ENCODE measurements around the gene NME7.
"Not testable (repeated sequence)": the region's sequence is repeated elsewhere in the genome, so short reads cannot be mapped to it uniquely, and the experiment has no call there.

The NME7 gene

DNA sequence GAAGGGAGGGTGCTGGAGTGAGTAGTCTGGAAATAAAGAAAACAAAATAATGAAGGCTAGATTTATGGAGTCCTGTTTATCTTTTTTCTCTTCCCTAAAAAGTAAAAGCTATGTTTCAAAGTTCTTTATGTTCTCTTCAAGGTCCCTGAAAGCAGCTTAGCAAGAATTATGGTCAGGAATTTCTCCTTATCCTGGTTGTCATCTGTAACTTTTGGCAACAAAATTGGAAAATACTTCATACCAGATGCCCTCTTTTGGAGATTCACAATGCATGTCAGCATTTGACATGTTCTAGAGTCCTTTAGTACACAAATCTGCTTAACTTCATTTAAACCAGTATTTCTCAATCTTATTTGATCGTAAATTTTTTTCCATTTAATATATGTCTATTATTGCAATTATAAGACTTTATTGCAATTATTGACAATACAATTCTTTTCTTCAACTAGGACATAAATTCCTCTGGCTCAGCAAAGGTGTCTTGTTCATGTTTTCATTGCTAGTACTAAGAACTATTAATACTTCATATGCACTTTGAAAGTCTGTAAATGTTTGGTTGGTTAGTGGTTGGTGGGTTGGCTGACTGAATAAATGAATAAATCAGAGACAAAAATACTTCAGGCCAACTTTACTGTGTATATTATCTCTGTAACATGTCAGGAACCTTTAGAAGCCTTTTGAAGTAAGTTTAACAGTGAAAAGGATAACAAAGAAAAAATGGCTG is 159.6 kb downstream of the NME7 start:
- no peak for DNase-seq

DNA sequence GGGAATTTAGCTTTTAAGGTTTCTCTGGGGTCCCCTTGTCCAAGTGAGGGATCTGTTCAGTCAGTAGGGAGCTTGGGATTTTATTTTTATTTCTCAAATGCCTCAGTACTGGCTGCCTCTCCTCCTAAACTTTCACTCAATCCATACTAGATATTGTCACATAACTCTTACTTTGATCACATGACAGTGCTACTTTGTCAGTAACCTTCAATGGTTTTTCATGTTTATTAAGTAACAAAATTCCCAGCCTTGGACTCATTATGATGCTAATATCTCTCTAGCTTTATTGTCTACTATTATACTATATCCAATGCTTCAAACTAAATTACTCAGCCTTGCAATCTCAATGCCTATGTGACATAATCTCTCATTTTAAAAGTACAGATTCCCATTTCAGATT is 163.4 kb downstream of the NME7 start:
- no peak for DNase-seq

DNA sequence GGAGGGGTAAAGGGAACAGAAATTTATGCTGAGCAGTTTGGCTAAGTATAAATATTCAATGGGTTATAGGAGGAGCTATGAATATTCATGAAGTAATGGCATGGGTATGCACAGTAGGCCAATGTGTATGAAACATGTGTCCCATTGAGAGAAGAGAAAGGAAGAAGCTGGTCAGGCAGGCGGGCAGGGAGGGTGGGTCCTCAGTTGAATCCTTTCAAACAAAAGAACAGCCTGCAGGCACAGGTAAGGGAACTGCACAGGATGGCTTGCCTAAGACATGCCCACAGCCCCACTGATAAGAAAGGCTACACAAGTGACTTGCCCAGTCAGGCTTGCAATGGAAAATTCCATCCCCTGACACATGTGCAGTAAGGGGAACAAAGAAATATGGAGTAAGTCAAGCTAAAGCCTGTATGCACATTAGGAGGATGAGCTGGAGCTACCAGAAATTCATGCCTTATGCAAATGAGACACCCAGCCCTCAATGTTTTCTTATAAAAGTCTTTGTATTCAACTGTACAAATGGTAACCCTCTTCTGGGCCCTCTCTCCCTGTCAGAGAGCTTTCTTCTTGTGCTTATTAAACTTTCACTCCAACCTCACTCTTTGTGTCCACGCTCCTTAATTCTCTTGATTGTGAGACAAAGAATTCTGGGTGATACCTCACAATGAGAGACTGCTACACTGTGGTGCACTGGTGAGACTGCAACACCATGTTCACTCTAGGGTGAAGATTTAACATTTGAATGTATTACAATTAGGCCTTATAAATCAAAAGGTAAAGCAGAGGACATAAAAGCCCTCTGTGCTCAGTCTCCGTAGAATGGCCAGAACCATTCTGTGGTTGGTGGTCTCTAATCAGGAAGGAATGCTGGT is 164.6 kb downstream of the NME7 start:
- DNase-seq = no peak

GRCh38 chr1:169201084-169201619 is 166.4 kb downstream of the NME7 start:
- DNase-seq = no peak

- no peak for DNase-seq
Measured at GRCh38 chr1:169200319-169200718, 167.3 kb downstream of the NME7 start.

GRCh38 chr1:169196581-169196980 is 171.0 kb downstream of the NME7 start:
- no peak for DNase-seq

DNA sequence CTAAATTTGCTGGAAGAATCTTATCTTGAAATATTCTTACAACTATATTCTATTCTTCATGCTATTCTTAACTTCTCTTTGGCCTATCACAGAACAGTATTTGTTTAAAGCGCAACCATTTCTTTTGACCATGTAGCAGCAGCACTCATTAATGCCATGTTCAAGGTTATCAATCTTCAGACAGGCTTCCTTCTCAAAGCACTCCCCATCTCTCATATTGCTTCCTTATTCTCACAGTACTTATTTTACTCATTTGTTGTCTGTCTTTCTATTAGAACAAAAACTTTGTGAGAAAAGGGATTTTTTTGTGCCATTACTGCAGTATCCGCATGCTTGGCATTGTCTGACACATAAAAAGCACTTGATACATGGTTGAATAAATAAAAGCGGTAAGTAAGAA is 171.4 kb downstream of the NME7 start:
- no peak for DNase-seq

DNA sequence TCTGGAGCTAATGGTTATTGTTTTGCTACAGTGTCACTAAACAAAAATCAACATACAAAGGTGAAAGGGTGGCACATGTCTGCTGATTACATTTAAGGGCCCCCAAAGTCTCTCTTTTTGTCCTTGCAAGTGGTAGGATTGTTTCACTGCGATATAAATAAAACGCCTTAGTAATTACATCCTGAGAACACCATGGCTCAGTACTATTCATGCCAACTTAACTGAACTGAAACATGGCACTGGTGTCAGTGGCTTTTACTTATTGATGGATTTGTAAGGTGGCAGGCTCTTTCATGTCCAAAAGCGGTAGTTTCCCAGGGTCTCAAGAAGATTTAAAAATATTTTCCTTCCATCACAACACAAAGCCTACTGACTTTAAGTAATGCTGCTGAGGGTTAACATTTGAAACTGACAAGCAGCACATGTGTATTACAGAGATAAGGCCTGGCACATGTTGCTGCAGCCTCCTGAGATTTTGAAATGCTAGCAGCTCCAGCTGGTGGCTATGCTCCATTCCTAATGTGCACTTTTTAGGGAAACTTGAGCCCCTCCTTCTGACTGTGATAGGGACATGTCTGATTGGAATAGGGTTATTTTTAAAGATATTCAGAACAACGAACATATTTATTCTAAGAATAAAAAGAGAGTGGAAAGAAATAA is 174.3 kb downstream of the NME7 start:
- no peak for DNase-seq

GRCh38 chr1:169186106-169186505 is 181.5 kb downstream of the NME7 start:
- no peak for DNase-seq

GRCh38 chr1:169184812-169185211 is 182.8 kb downstream of the NME7 start:
- DNase-seq = no peak

DNA sequence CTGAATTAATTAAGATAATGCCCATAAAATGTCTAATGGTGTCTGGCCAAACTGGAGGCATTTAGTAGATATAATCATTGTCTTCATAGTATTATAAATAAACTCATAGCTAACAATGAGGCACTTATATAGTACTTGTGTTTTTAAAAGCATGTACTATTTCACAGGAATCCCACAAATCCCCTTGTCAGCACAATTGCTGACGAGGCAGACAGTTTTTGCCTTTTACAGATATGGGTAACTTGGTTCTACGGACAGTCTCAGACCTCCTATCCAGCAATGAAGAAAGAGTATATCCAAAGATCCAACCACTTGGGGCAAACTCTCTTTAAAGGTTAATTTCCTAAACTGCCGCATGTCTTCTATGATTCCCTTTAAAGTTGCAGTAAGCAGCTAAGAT is 187.4 kb downstream of the NME7 start:
- DNase-seq = no peak

DNA sequence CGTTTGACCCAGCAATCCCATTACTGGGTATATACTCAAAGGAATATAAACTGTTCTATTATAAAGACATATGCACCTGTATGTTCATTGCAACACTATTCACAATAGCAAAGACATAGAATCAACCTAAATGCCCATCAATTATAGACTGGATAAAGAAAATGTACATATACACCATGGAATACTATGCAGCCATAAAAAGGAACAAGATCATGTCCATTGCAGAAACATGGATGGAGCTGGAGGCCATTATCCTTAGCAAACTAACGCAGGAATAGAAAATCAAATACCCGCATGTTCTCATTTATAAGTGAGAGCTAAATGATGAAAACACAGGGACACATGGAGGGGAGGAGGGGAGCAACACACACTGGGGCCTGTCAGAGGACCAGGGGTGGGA is 188.2 kb downstream of the NME7 start:
- DNase-seq = not testable (repeated sequence)

DNA sequence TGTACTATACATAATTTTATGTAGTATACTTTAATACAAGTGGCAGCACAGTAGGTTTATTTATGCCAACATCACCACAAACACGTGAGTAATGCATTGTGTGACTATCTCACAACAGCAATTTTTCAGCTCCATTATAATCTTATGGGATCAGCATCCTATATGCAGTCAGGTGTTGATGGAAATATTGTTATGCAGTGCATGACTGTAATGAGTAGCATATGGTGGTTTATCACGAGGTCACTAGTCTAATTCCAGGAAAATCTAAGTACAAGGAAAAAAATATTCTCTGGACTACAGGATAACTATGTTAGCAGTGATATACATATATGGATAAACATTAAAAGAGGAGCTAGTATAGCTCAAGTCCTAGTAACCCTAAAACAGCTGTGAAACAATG is 192.1 kb downstream of the NME7 start:
- DNase-seq = no peak

- no peak for DNase-seq
Measured at GRCh38 chr1:169163059-169163458, 204.5 kb downstream of the NME7 start.

GRCh38 chr1:169161496-169162194 is 206.0 kb downstream of the NME7 start:
- no peak for DNase-seq

DNA sequence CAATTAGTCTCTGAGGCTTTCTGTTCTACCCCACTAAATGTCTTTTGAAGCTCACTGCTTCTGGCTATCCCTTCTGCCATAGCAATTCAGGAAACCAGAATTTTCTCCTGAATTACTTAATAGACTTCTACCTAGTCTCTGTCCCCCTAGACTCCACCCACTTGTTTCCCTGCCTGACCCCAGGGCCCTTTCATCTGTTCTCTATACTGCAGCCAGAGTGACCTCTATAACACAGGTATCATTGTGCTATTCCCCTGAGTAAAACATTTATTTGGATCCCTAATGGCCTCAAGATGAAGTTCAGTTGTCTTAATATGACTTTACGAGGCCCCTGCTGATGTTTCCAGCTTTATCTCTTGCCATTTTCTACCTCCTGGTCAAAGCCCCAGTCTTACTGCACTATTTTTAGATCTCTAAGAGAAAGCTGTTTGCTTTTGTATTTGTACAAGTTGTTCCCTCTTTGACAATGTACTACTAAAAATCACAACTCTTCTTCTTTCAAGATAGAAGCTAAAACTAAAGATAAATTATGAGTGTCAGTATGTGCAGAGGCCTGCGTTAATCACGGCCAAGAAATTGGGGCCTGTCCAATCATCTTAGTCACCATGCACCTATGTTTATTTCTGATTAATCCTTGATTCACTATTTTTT is 206.6 kb downstream of the NME7 start:
- DNase-seq = no peak

GRCh38 chr1:169156580-169156979 is 211.0 kb downstream of the NME7 start:
- no peak for DNase-seq

- DNase-seq = no peak
Measured at GRCh38 chr1:169155675-169156074, 211.9 kb downstream of the NME7 start.

DNA sequence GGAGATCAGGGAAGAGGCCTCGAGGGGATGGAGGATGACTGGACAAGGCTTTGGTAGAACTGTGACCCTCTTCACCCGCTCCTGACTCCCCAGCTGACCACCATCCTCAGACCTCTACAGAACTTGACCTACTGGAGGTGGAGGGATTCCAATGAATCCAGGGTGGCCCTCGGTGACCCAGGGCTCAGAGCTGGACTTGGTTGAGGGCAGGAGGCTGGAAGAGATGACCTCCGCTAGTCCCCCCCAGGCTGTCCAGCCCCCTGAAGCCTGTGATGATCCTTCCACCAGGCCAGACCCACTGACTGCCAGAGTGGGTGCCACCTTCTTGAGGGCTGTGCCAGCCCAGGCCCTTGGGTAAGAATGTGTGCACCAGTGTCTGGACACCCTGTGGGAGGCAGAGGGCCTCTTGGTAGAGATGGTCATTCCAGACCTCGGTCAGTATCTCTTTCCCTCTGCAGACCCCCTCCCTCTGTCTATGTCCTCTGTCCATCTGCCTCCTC is 216.2 kb downstream of the NME7 start:
- DNase-seq = no peak

GRCh38 chr1:169150641-169151337 is 216.8 kb downstream of the NME7 start:
- no peak for DNase-seq

DNA sequence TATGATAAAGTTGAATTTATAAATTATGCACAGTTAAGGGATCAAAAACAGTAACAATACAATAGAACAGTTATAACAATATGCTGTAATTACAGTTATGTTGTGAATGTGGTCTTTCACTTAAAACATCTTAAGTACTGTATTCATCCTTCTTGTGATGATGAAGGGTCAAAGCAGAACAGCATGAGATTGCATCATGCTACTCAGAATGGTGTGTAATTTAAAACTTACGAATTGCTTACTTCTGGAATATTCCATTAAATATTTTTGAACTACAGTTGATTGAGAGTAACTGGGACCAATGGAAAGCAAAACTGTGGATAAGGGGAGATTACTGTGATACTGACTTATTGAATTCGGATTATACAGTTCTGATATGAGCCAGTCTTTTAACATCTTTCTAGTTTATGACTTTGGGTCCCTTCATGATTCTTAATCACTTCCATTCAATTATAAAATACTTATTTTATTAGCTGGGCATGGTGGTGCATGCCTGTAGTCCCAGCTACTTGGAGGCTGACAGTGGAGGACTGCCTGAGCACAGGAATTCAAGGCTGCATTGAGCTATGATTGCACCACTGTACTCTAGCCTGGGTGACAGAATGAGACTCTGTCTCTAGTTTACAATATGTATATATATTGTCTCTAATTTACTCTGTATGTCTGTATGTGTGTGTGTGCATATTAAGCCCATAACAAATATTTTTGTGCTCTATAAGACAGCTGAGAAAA is 217.9 kb downstream of the NME7 start:
- DNase-seq = no peak
